AG10803 (cell line): ENCODE data around the gene SLC2A6.

ENCODE experiments used
- DNase-seq: peaks from one replicate; pipeline ENCODE4 v3.0.0; 2010; ENCODE audit warnings: low read depth
- H3K4me3 ChIP-seq: 2 replicates; pipeline ENCODE4 v1.5.1; 2011; ENCODE audit warnings: mild to moderate bottlenecking, low read length, control low read depth
- TF ChIP-seq, protein P1 (sequence below): conservative IDR thresholded peaks from 2 replicates; pipeline ENCODE4 v1.5.1; 2011; ENCODE audit warnings: mild to moderate bottlenecking, low read length, control low read depth, inconsistent platforms

SLC2A6 gene

GRCh38 chr9:133518706-133519449 is 40.0 kb upstream of the SLC2A6 start:
- H3K4me3 ChIP-seq: no peak overlapping the region
- TF ChIP-seq, protein P1, sequence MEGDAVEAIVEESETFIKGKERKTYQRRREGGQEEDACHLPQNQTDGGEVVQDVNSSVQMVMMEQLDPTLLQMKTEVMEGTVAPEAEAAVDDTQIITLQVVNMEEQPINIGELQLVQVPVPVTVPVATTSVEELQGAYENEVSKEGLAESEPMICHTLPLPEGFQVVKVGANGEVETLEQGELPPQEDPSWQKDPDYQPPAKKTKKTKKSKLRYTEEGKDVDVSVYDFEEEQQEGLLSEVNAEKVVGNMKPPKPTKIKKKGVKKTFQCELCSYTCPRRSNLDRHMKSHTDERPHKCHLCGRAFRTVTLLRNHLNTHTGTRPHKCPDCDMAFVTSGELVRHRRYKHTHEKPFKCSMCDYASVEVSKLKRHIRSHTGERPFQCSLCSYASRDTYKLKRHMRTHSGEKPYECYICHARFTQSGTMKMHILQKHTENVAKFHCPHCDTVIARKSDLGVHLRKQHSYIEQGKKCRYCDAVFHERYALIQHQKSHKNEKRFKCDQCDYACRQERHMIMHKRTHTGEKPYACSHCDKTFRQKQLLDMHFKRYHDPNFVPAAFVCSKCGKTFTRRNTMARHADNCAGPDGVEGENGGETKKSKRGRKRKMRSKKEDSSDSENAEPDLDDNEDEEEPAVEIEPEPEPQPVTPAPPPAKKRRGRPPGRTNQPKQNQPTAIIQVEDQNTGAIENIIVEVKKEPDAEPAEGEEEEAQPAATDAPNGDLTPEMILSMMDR: no peak
- no peak for DNase-seq

DNA sequence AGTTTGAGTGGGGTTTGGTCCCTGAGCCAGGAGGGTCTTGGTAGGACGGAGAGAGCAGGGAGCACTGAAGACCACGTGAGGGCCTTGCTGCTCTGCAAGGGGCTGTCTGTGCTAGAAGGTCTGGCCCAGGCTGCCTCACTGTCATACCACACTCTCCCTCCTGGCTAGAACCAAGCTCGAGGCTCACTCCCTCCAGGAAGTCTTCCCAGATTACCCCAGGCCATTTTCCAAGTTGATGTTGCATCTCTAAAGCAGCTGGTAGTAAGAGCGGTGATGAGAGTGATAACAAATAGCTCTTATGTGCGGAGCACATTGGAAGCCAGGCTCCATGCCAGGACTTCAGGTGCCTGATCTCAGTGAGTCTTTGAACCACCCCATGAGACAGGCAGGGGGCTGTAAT is 39.3 kb upstream of the SLC2A6 start:
- H3K4me3 ChIP-seq: no peak overlapping the region
- TF ChIP-seq, protein P1: no peak
- no peak for DNase-seq

- TF ChIP-seq, protein P1: no peak
- no peak for DNase-seq
- no peak overlapping the region for H3K4me3 ChIP-seq
Measured at GRCh38 chr9:133517711-133518110, 38.8 kb upstream of the SLC2A6 start.

- no peak overlapping the region for H3K4me3 ChIP-seq
- TF ChIP-seq, protein P1: no peak
- no peak for DNase-seq
Measured at GRCh38 chr9:133516961-133517350, 38.1 kb upstream of the SLC2A6 start.

DNA sequence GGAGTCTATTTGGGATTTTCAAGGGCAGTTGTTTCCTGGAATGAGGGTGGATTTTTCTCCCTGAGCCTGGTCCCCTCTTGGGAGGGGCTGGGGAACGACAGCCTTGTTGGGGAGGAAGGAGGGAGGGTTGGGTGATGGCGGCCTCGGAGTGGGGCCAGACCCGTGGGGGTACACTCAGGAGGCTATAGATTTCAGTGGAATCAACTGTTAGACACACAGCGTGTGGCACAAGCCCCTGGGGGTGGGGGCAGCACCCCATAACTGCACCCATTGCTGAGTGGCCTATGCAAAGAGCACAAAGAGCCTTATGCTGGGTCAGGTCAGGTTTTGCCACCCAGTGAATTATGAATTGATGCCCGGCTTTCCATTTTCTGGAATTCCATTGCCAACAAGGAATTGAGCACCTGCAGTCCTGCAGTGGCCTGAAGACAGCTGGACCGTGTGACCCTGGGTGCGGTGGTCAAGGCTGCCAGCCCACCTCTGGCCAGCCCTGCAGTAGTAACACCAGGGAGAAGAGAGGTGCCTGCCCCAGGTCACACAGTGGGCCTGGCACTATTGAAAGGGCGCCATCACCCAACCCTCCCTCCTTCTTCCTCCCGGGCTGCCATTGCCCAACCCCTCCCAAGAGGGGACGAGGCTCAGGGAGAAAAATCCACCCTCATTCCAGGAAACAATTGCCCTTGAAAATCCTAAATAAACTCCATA is 37.5 kb upstream of the SLC2A6 start:
- no peak for DNase-seq
- TF ChIP-seq, protein P1: no peak
- no peak overlapping the region for H3K4me3 ChIP-seq

- TF ChIP-seq, protein P1: no peak
- no peak for DNase-seq
- H3K4me3 ChIP-seq: no peak overlapping the region
Measured at GRCh38 chr9:133515615-133516255, 36.8 kb upstream of the SLC2A6 start.
